OCI-LY1 (cell line): ENCODE data around the gene GET3.
"Not testable (repeated sequence)": the region's sequence is repeated elsewhere in the genome, so short reads cannot be mapped to it uniquely, and the experiment has no call there.

Source experiments
- H2AFZ ChIP-seq: fragments of 200-600 bp; sonication (generic), shearing (Covaris generic); 2 replicates; pipeline ENCODE4 v1.6.0; 2014; ENCODE audit warnings: antibody characterized with exemption, mild to moderate bottlenecking, low read length
- H3F3A ChIP-seq: fragments of 200-600 bp; sonication (generic), shearing (Covaris generic); 2 replicates; pipeline ENCODE4 v1.6.0; 2014; ENCODE audit warnings: mild to moderate bottlenecking, antibody characterized with exemption, low read length, moderate library complexity; ENCODE audit not compliant: insufficient read depth
- H3K27ac ChIP-seq: fragments of 200-600 bp; sonication (generic); 2 replicates; pipeline ENCODE4 v1.5.1; 2014; ENCODE audit warnings: low read length, mixed run types, mild to moderate bottlenecking, low read depth; ENCODE audit not compliant: poor library complexity, severe bottlenecking
- H3K27me3 ChIP-seq: fragments of 200-600 bp; sonication (generic); 2 replicates; pipeline ENCODE4 v1.6.0; 2014; ENCODE audit warnings: antibody characterized with exemption, mild to moderate bottlenecking, low read length, moderate library complexity; ENCODE audit not compliant: insufficient read depth
- H3K36me3 ChIP-seq: fragments of 200-600 bp; sonication (generic); 2 replicates; pipeline ENCODE4 v1.6.1; 2014; ENCODE audit warnings: mild to moderate bottlenecking, antibody characterized with exemption, low read length, moderate library complexity, mixed read lengths; ENCODE audit not compliant: insufficient read depth
- H3K4me1 ChIP-seq: fragments of 200-600 bp; sonication (generic); 2 replicates; pipeline ENCODE4 v1.5.1; 2014; ENCODE audit warnings: mild to moderate bottlenecking, low read length, moderate library complexity; ENCODE audit not compliant: insufficient read depth, severe bottlenecking
- H3K4me2 ChIP-seq: fragments of 200-600 bp; sonication (generic), shearing (Covaris generic); 2 replicates; pipeline ENCODE4 v1.6.1; 2014; ENCODE audit warnings: low read length
- H3K4me3 ChIP-seq: fragments of 200-600 bp; sonication (generic); 2 replicates; pipeline ENCODE4 v1.5.1; 2014; ENCODE audit warnings: low read length, low read depth, mild to moderate bottlenecking, mixed read lengths; ENCODE audit not compliant: poor library complexity, severe bottlenecking
- H3K79me2 ChIP-seq: fragments of 200-600 bp; shearing (Covaris generic); 2 replicates; pipeline ENCODE4 v1.6.1; 2016; ENCODE audit warnings: mixed run types, low read length, mixed read lengths; ENCODE audit not compliant: insufficient read depth
- H3K9ac ChIP-seq: fragments of 200-600 bp; sonication (generic), shearing (Covaris generic); 2 replicates; pipeline ENCODE4 v1.6.1; 2014; ENCODE audit warnings: mild to moderate bottlenecking, low read length, mixed read lengths
- H3K9me2 ChIP-seq: fragments of 200-600 bp; sonication (generic), shearing (Covaris generic); 2 replicates; pipeline ENCODE4 v1.6.1; 2014; ENCODE audit warnings: low read depth, mild to moderate bottlenecking, low read length, mixed read lengths
- H3K9me3 ChIP-seq: fragments of 200-600 bp; shearing (Covaris generic); 2 replicates; pipeline ENCODE4 v1.6.1; 2014; ENCODE audit warnings: low read length, mixed read lengths
- H4K20me1 ChIP-seq: fragments of 200-600 bp; sonication (generic), shearing (Covaris generic); 2 replicates; pipeline ENCODE4 v1.6.0; 2016; ENCODE audit warnings: mild to moderate bottlenecking, low read length; ENCODE audit not compliant: insufficient read depth
- EZH2 ChIP-seq: fragments of 200-600 bp; sonication (generic), shearing (Covaris generic); IDR thresholded peaks from 2 replicates; pipeline ENCODE4 v1.8.0; 2017; ENCODE audit warnings: borderline replicate concordance, mixed run types, mild to moderate bottlenecking, antibody characterized with exemption, low read length, moderate library complexity, mixed read lengths
- TF ChIP-seq, protein P1 (sequence below): fragments of 200-600 bp; sonication (generic), shearing (Covaris generic); IDR thresholded peaks from 2 replicates; pipeline ENCODE4 v1.5.1; 2017; ENCODE audit warnings: mild to moderate bottlenecking, antibody characterized with exemption, low read length, moderate library complexity, mixed read lengths

The GET3 gene

DNA sequence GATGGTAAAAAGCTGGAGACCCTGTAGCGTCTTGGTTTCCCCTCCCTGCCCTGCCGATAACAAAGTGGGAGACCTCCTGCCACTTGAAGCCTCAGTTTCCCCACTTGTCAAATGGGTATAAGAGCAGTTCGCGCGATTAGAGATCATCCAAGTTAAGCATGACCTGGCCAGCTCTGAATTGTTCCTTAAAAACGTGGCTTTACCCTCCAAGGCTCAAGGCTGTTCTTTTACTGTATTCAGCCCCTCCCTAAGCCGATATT, 14.0 kb upstream of the GET3 start:
- H2AFZ ChIP-seq, result no peak overlapping the region
- peak overlapping the region; percentile 73 for H3K4me3 ChIP-seq
- TF ChIP-seq, protein P1, sequence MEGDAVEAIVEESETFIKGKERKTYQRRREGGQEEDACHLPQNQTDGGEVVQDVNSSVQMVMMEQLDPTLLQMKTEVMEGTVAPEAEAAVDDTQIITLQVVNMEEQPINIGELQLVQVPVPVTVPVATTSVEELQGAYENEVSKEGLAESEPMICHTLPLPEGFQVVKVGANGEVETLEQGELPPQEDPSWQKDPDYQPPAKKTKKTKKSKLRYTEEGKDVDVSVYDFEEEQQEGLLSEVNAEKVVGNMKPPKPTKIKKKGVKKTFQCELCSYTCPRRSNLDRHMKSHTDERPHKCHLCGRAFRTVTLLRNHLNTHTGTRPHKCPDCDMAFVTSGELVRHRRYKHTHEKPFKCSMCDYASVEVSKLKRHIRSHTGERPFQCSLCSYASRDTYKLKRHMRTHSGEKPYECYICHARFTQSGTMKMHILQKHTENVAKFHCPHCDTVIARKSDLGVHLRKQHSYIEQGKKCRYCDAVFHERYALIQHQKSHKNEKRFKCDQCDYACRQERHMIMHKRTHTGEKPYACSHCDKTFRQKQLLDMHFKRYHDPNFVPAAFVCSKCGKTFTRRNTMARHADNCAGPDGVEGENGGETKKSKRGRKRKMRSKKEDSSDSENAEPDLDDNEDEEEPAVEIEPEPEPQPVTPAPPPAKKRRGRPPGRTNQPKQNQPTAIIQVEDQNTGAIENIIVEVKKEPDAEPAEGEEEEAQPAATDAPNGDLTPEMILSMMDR, result no peak
- TF ChIP-seq EZH2, result no peak

DNA sequence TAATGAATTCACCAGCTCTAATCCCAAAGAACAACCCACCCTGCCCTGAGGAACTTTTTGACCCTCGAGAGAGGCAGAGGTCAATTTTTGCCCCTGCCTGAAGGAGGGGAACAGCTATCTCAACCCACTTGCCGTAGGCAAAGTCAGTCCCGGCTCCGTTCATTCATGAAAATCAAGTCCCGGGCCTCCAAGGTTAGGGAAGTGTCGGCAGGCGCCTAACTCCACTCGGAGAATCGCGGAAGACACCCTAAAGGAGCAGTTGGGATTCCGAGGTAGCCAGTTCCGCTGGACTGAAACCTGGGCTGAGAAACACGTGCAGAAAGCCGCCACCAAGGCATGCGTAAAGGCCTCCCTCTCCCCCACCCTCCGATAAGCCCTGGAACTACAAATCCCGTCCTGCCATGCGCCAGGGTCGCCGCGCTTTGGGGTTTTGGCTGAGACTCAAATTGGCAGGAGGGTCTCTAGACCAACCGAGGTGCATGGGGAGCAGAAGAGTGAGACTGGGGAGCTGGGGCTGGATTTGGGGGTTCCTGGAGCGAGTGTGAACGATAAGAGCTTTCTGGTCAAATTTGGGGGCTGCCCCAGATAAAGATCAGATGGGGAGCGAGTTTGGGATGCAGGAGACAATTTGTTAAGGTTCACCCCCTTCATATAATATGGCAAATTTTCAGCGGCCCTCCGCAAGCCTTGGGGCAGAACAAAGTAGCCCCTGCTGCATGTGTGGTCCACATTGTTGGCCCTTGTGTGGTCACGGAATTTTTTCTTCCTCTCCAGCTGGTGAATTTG, 13.5 kb upstream of the GET3 start, which contains the start of gene TNPO2:
Gene TNPO2 (minus strand): TSS at position 292 of the 786 bp plus-strand sequence. CDS start 2,955 bp downstream, outside the sequence.
- Histone ChIP-seq H3K9ac (peak within 1 kb of the TSS; percentile 90), H3K27me3 (no peaks in the 10 kb centered on the region), H3K4me3 (peak within 1 kb of the TSS; percentile 73), H3K27ac (peak within 1 kb of the TSS; percentile 78), H3K79me2 (peaks cover 46% of the 10 kb centered on the region), H3K9me2 (no peaks in the 10 kb centered on the region), H3K4me2 (peak within 1 kb of the TSS; percentile 90), H3K4me1 (peaks cover 33% of the 10 kb centered on the region), H3K36me3 (peaks cover 32% of the 10 kb centered on the region), H3K9me3 (no peaks in the 10 kb centered on the region), H3F3A (peaks cover 7% of the 10 kb centered on the region), H2AFZ (no peak within 1 kb of the TSS; the same call in 1 of the 2 replicates), H4K20me1 (no peaks in the 10 kb centered on the region)
- TF ChIP-seq, protein P1, result no peak
- TF ChIP-seq EZH2, result no peak

More for the DNA sequence above, 14.0 kb upstream of the GET3 start:
- Histone ChIP-seq H3K9ac (peak overlapping the region; percentile 90), H3K27ac (peak overlapping the region; percentile 78), H3K4me1 (peaks cover 33% of the 10 kb centered on the region), H4K20me1 (no peaks in the 10 kb centered on the region), H3K9me3 (no peaks in the 10 kb centered on the region), H3K79me2 (peaks cover 51% of the 10 kb centered on the region), H3F3A (peaks cover 7% of the 10 kb centered on the region), H3K36me3 (peaks cover 32% of the 10 kb centered on the region), H3K9me2 (no peaks in the 10 kb centered on the region), H3K27me3 (no peaks in the 10 kb centered on the region), H3K4me2 (peak overlapping the region; percentile 90)

DNA sequence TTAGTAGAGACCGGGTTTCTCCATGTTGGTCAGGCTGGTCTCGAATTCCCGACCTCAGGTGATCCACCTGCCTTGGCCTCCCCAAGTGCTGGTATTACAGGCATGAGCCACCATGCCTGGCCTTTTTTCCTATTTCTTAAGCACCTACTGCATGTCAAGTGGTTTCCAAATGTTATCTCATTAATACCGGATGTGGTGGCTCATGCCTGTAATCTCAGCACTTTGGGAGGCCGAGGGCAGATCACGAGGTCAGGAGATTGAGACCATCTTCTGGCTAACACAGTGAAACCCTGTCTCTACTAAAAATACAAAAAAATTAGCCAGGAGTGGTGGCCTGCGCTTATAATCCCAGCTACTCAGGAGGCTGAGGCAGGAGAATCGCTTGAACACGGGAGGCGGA, 11.7 kb upstream of the GET3 start:
- H3K4me3 ChIP-seq, H3K27me3 ChIP-seq, H3F3A ChIP-seq, H2AFZ ChIP-seq, H3K9me3 ChIP-seq, H3K4me2 ChIP-seq, H3K9me2 ChIP-seq, H3K9ac ChIP-seq, H4K20me1 ChIP-seq: not testable (repeated sequence)
- peaks cover 29% of the 10 kb centered on the region for H3K79me2 ChIP-seq
- peaks cover 35% of the 10 kb centered on the region for H3K36me3 ChIP-seq
- H3K4me1 ChIP-seq, result peaks cover 28% of the 10 kb centered on the region
- H3K27ac ChIP-seq, result peak overlapping the region; percentile 83

DNA sequence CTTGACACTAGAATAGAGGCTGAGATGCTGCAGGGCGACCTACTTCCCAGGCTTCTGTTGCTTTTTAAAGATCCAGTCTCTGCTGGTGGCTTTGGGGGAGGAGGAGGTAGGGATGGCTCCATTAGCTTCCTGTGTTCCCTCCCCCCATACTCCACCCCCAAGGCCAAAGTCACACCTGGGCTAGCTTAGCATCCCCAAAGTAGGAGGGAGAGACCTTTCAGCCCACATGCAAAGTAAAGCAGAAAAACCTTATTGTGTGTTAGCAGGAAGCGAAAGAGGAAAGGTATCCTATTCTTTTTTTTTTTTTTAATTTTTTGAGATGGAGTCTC, 10.3 kb upstream of the GET3 start:
- peaks cover 7% of the 10 kb centered on the region for H3F3A ChIP-seq
- peaks cover 46% of the 10 kb centered on the region for H3K36me3 ChIP-seq
- H3K4me2 ChIP-seq, result no peak overlapping the region; the same call in 1 of the 2 replicates
- H3K9ac ChIP-seq, result peak overlapping the region; percentile 8; the same call in 1 of the 2 replicates
- H3K27me3 ChIP-seq, result no peaks in the 10 kb centered on the region
- H3K79me2 ChIP-seq, result peaks cover 21% of the 10 kb centered on the region
- H4K20me1 ChIP-seq, result no peaks in the 10 kb centered on the region
- no peaks in the 10 kb centered on the region for H3K9me3 ChIP-seq
- peak overlapping the region; percentile 83 for H3K27ac ChIP-seq
- H2AFZ ChIP-seq, result no peak overlapping the region
- H3K9me2 ChIP-seq, result no peaks in the 10 kb centered on the region
- H3K4me3 ChIP-seq, result no peak overlapping the region
- TF ChIP-seq EZH2, result no peak
- TF ChIP-seq, protein P1, result no peak
- peaks cover 22% of the 10 kb centered on the region for H3K4me1 ChIP-seq
